H9 (cell line): ENCODE measurements around the gene GALNT9. TPM values are rescaled to one million over a fixed set of nuclear protein-coding genes. Genes with fewer than 3 reads are reported as not detected.

Experiments used
- DNase-seq: peaks from one replicate; pipeline ENCODE4 v3.0.0-alpha.2; 2017
- H2AFZ ChIP-seq: one replicate; pipeline ENCODE4 v1.6.1; 2013; ENCODE audit warnings: mild to moderate bottlenecking, low read length, control low read depth, moderate library complexity
- H2AK5ac ChIP-seq: 2 replicates; pipeline ENCODE4 v1.6.1; 2013; ENCODE audit warnings: low read length, control low read depth, mixed read lengths; ENCODE audit not compliant: insufficient read length
- H2BK120ac ChIP-seq: one replicate; pipeline ENCODE4 v1.6.1; 2013; ENCODE audit warnings: low read depth, mild to moderate bottlenecking, low read length, control low read depth, inconsistent platforms; ENCODE audit not compliant: poor library complexity, severe bottlenecking
- H2BK12ac ChIP-seq: 2 replicates; pipeline ENCODE4 v1.6.1; 2013; ENCODE audit warnings: low read length, control low read depth, mixed read lengths, low read depth; ENCODE audit not compliant: insufficient read length
- H2BK15ac ChIP-seq: 2 replicates; pipeline ENCODE4 v1.6.1; 2013; ENCODE audit warnings: low read depth, low read length, control low read depth
- H2BK20ac ChIP-seq: one replicate; pipeline ENCODE4 v1.6.1; 2013; ENCODE audit warnings: low read depth, mild to moderate bottlenecking, low read length, control low read depth, inconsistent platforms; ENCODE audit not compliant: poor library complexity, severe bottlenecking
- H2BK5ac ChIP-seq: 2 replicates; pipeline ENCODE4 v1.6.1; 2013; ENCODE audit warnings: low read length, control low read depth, mixed read lengths; ENCODE audit not compliant: insufficient read length
- H3K14ac ChIP-seq: 2 replicates; pipeline ENCODE4 v1.6.1; 2013; ENCODE audit warnings: low read length, control low read depth; ENCODE audit not compliant: insufficient read depth
- H3K18ac ChIP-seq: 2 replicates; pipeline ENCODE4 v1.6.1; 2013; ENCODE audit warnings: low read depth, mild to moderate bottlenecking, mixed read lengths, low read length, control low read depth; ENCODE audit not compliant: insufficient read length
- H3K23ac ChIP-seq: 2 replicates; pipeline ENCODE4 v1.6.1; 2013; ENCODE audit warnings: low read length, control low read depth, mixed read lengths, low read depth; ENCODE audit not compliant: insufficient read length
- H3K23me2 ChIP-seq: 2 replicates; pipeline ENCODE4 v1.6.1; 2013; ENCODE audit warnings: low read depth, mild to moderate bottlenecking, mixed read lengths, low read length, control low read depth; ENCODE audit not compliant: insufficient read length, poor library complexity, severe bottlenecking
- H3K27ac ChIP-seq: 2 replicates; pipeline ENCODE4 v1.5.1; 2013; ENCODE audit warnings: low read length, control low read depth, mixed read lengths, low read depth; ENCODE audit not compliant: insufficient read length
- H3K27me3 ChIP-seq: 2 replicates; pipeline ENCODE4 v1.6.1; 2013; ENCODE audit warnings: low read length, control low read depth, inconsistent platforms; ENCODE audit not compliant: insufficient read depth
- H3K4ac ChIP-seq: 2 replicates; pipeline ENCODE4 v1.6.1; 2013; ENCODE audit warnings: low read depth, mild to moderate bottlenecking, control low read depth, inconsistent platforms, low read length, moderate library complexity
- H3K4me1 ChIP-seq: 2 replicates; pipeline ENCODE4 v1.6.1; 2013; ENCODE audit warnings: low read length, control low read depth, inconsistent platforms; ENCODE audit not compliant: insufficient read depth
- H3K4me2 ChIP-seq: 2 replicates; pipeline ENCODE4 v1.6.1; 2013; ENCODE audit warnings: low read length, control low read depth, mixed read lengths; ENCODE audit not compliant: insufficient read length, insufficient read depth
- H3K56ac ChIP-seq: 2 replicates; pipeline ENCODE4 v1.6.1; 2013; ENCODE audit warnings: low read depth, mild to moderate bottlenecking, mixed read lengths, low read length, control low read depth; ENCODE audit not compliant: insufficient read length
- H3K79me1 ChIP-seq: 2 replicates; pipeline ENCODE4 v1.6.1; 2013; ENCODE audit warnings: low read depth, mild to moderate bottlenecking, moderate library complexity, low read length, control low read depth, inconsistent platforms; ENCODE audit not compliant: insufficient read depth, poor library complexity, severe bottlenecking
- H3K79me2 ChIP-seq: 2 replicates; pipeline ENCODE4 v1.6.1; 2013; ENCODE audit warnings: low read length, control low read depth, inconsistent platforms; ENCODE audit not compliant: insufficient read depth
- H3K9ac ChIP-seq: 2 replicates; pipeline ENCODE4 v1.6.1; 2013; ENCODE audit warnings: low read length, control low read depth, mixed read lengths; ENCODE audit not compliant: insufficient read length; ENCODE audit errors: extremely low read depth
- H3K9me3 ChIP-seq: one replicate; pipeline ENCODE4 v1.6.1; 2013; ENCODE audit warnings: low read depth, low read length, inconsistent platforms; ENCODE audit not compliant: control insufficient read depth
- H3T11ph ChIP-seq: one replicate; pipeline ENCODE4 v1.6.1; 2013; ENCODE audit warnings: mild to moderate bottlenecking, low read length, control low read depth, inconsistent platforms
- H4K20me1 ChIP-seq: one replicate; pipeline ENCODE4 v1.6.1; 2013; ENCODE audit not compliant: control insufficient read depth, insufficient read length, insufficient read depth
- H4K5ac ChIP-seq: 2 replicates; pipeline ENCODE4 v1.6.1; 2013; ENCODE audit warnings: low read depth, mild to moderate bottlenecking, mixed read lengths, low read length, control low read depth; ENCODE audit not compliant: insufficient read length
- H4K8ac ChIP-seq: replicated peaks from 2 replicates; pipeline ENCODE4 v1.6.1; 2013; ENCODE audit warnings: low read length, control low read depth, mixed read lengths, low read depth; ENCODE audit not compliant: insufficient read length
- H4K91ac ChIP-seq: 2 replicates; pipeline ENCODE4 v1.6.1; 2013; ENCODE audit warnings: low read depth, mild to moderate bottlenecking, moderate library complexity, mixed read lengths, low read length, control low read depth; ENCODE audit not compliant: insufficient read length
- H3K27ac Mint-ChIP-seq, 3 experiments: 2 replicates in 2 of 3; 3 replicates in 1 of 3; pipeline ENCODE4 v1.8.0; 2020 to 2021; ENCODE audit warnings: mixed read lengths in 3 of 3, mild to moderate bottlenecking in 1 of 3, moderate library complexity in 1 of 3
- H3K27me3 Mint-ChIP-seq: 2 replicates; pipeline ENCODE4 v1.8.0; 2021; ENCODE audit warnings: low read depth, mild to moderate bottlenecking, moderate library complexity, mixed read lengths
- H3K36me3 Mint-ChIP-seq, 3 experiments: 2 replicates in 2 of 3; 3 replicates in 1 of 3; pipeline ENCODE4 v1.8.0; 2020 to 2021; ENCODE audit warnings: low read depth in 3 of 3, mixed read lengths in 3 of 3; ENCODE audit not compliant: insufficient read depth in 1 of 3
- H3K4me1 Mint-ChIP-seq, 2 experiments: 2 replicates each; pipeline ENCODE4 v1.8.0; 2020; ENCODE audit warnings: mixed read lengths in 2 of 2
- H3K4me3 Mint-ChIP-seq, 2 experiments: 2 replicates in 1 of 2; 3 replicates in 1 of 2; pipeline ENCODE4 v1.8.0; 2020 to 2021; ENCODE audit warnings: mild to moderate bottlenecking in 2 of 2, mixed read lengths in 2 of 2, moderate library complexity in 1 of 2
- H3K9me3 Mint-ChIP-seq, 2 experiments: 2 replicates in 1 of 2; 3 replicates in 1 of 2; pipeline ENCODE4 v1.8.0; 2020; ENCODE audit warnings: mild to moderate bottlenecking in 2 of 2, mixed read lengths in 2 of 2, moderate library complexity in 1 of 2
- CTCF ChIP-seq: fragments of 200-600 bp; sonication (generic); conservative IDR thresholded peaks from 3 replicates; pipeline ENCODE4 v1.8.0; 2021; ENCODE audit warnings: antibody characterized with exemption, mild to moderate bottlenecking
- WGBS: extraction: QIAGEN DNeasy Blood & Tissue Kit; methylation state at CpG from one replicate; pipeline ENCODE4 v1.1.7; 2013; ENCODE audit warnings: missing lambda C conversion rate, low lambda C conversion rate, mixed read lengths; ENCODE audit not compliant: insufficient read length; ENCODE audit errors: extremely low coverage; 5-methylcytosine and 5-hydroxymethylcytosine counted together
- total RNA-seq: library from RNA; stranded (reverse); gene quantifications from 2 replicates; pipeline ENCODE4 v1.2.1, GENCODE V29; 2021

The GALNT9 gene
- total RNA-seq, 1 experiment from 2014 or later, result 0.35 TPM

- Histone ChIP-seq H3K79me2 (no peaks in the 10 kb centered on the region; the same call in 1 of the 2 replicates), H3K18ac (no peak overlapping the region), H3K9me3 (no peaks in the 10 kb centered on the region), H2BK120ac (no peak overlapping the region), H3K14ac (no peak overlapping the region), H2AFZ (no peak overlapping the region), H2AK5ac (no peak overlapping the region), H3K4ac (no peak overlapping the region), H4K8ac (no peak overlapping the region), H3K27ac (no peak overlapping the region), H3K79me1 (no peaks in the 10 kb centered on the region), H2BK15ac (no peak overlapping the region), H3T11ph (no peak overlapping the region), H3K9ac (no peak overlapping the region), H3K27me3 (peaks cover 12% of the 10 kb centered on the region), H3K56ac (no peak overlapping the region), H3K23ac (no peak overlapping the region), H3K4me1 (no peaks in the 10 kb centered on the region), H4K20me1 (no peaks in the 10 kb centered on the region), H2BK20ac (no peak overlapping the region), H2BK5ac (no peak overlapping the region), H4K5ac (no peak overlapping the region), H3K23me2 (no peaks in the 10 kb centered on the region), H2BK12ac (no peak overlapping the region), H3K4me2 (no peak overlapping the region), H4K91ac (no peak overlapping the region)
- no CpG with 5 or more reads among the region's 17 CpGs for WGBS
- Mint-ChIP-seq H3K36me3 (no peaks in the 10 kb centered on the region; a peak in 2 of 7 replicates), H3K27ac (no peak overlapping the region), H3K27me3 (peaks cover 79% of the 10 kb centered on the region), H3K4me3 (no peak overlapping the region), H3K9me3 (peaks cover 3 to 7% of the 10 kb centered on the region in 2 experiments; a peak in 2 of 5 replicates), H3K4me1 (no peaks in the 10 kb centered on the region)
- DNase-seq, result no peak
- no peak for TF ChIP-seq CTCF
Measured at GRCh38 chr12:132366341-132366861, 37.0 kb upstream of the GALNT9 start.
